H9 (cell line): ENCODE data around the gene STK10. TPM values are rescaled to one million over a fixed set of nuclear protein-coding genes. Genes with fewer than 3 reads are reported as not detected.

Experiments
- DNase-seq: peaks from one replicate; pipeline ENCODE4 v3.0.0-alpha.2; 2017
- H2AFZ ChIP-seq: one replicate; pipeline ENCODE4 v1.6.1; 2013; ENCODE audit warnings: mild to moderate bottlenecking, low read length, control low read depth, moderate library complexity
- H2AK5ac ChIP-seq: 2 replicates; pipeline ENCODE4 v1.6.1; 2013; ENCODE audit warnings: low read length, control low read depth, mixed read lengths; ENCODE audit not compliant: insufficient read length
- H2BK120ac ChIP-seq: one replicate; pipeline ENCODE4 v1.6.1; 2013; ENCODE audit warnings: low read depth, mild to moderate bottlenecking, low read length, control low read depth, inconsistent platforms; ENCODE audit not compliant: poor library complexity, severe bottlenecking
- H2BK12ac ChIP-seq: 2 replicates; pipeline ENCODE4 v1.6.1; 2013; ENCODE audit warnings: low read length, control low read depth, mixed read lengths, low read depth; ENCODE audit not compliant: insufficient read length
- H2BK15ac ChIP-seq: 2 replicates; pipeline ENCODE4 v1.6.1; 2013; ENCODE audit warnings: low read depth, low read length, control low read depth
- H2BK20ac ChIP-seq: one replicate; pipeline ENCODE4 v1.6.1; 2013; ENCODE audit warnings: low read depth, mild to moderate bottlenecking, low read length, control low read depth, inconsistent platforms; ENCODE audit not compliant: poor library complexity, severe bottlenecking
- H2BK5ac ChIP-seq: 2 replicates; pipeline ENCODE4 v1.6.1; 2013; ENCODE audit warnings: low read length, control low read depth, mixed read lengths; ENCODE audit not compliant: insufficient read length
- H3K14ac ChIP-seq: 2 replicates; pipeline ENCODE4 v1.6.1; 2013; ENCODE audit warnings: low read length, control low read depth; ENCODE audit not compliant: insufficient read depth
- H3K18ac ChIP-seq: 2 replicates; pipeline ENCODE4 v1.6.1; 2013; ENCODE audit warnings: low read depth, mild to moderate bottlenecking, mixed read lengths, low read length, control low read depth; ENCODE audit not compliant: insufficient read length
- H3K23ac ChIP-seq: 2 replicates; pipeline ENCODE4 v1.6.1; 2013; ENCODE audit warnings: low read length, control low read depth, mixed read lengths, low read depth; ENCODE audit not compliant: insufficient read length
- H3K23me2 ChIP-seq: 2 replicates; pipeline ENCODE4 v1.6.1; 2013; ENCODE audit warnings: low read depth, mild to moderate bottlenecking, mixed read lengths, low read length, control low read depth; ENCODE audit not compliant: insufficient read length, poor library complexity, severe bottlenecking
- H3K27ac ChIP-seq: 2 replicates; pipeline ENCODE4 v1.5.1; 2013; ENCODE audit warnings: low read length, control low read depth, mixed read lengths, low read depth; ENCODE audit not compliant: insufficient read length
- H3K27me3 ChIP-seq: 2 replicates; pipeline ENCODE4 v1.6.1; 2013; ENCODE audit warnings: low read length, control low read depth, inconsistent platforms; ENCODE audit not compliant: insufficient read depth
- H3K4ac ChIP-seq: 2 replicates; pipeline ENCODE4 v1.6.1; 2013; ENCODE audit warnings: low read depth, mild to moderate bottlenecking, control low read depth, inconsistent platforms, low read length, moderate library complexity
- H3K4me1 ChIP-seq: 2 replicates; pipeline ENCODE4 v1.6.1; 2013; ENCODE audit warnings: low read length, control low read depth, inconsistent platforms; ENCODE audit not compliant: insufficient read depth
- H3K4me2 ChIP-seq: 2 replicates; pipeline ENCODE4 v1.6.1; 2013; ENCODE audit warnings: low read length, control low read depth, mixed read lengths; ENCODE audit not compliant: insufficient read length, insufficient read depth
- H3K56ac ChIP-seq: 2 replicates; pipeline ENCODE4 v1.6.1; 2013; ENCODE audit warnings: low read depth, mild to moderate bottlenecking, mixed read lengths, low read length, control low read depth; ENCODE audit not compliant: insufficient read length
- H3K79me1 ChIP-seq: 2 replicates; pipeline ENCODE4 v1.6.1; 2013; ENCODE audit warnings: low read depth, mild to moderate bottlenecking, moderate library complexity, low read length, control low read depth, inconsistent platforms; ENCODE audit not compliant: insufficient read depth, poor library complexity, severe bottlenecking
- H3K79me2 ChIP-seq: 2 replicates; pipeline ENCODE4 v1.6.1; 2013; ENCODE audit warnings: low read length, control low read depth, inconsistent platforms; ENCODE audit not compliant: insufficient read depth
- H3K9ac ChIP-seq: 2 replicates; pipeline ENCODE4 v1.6.1; 2013; ENCODE audit warnings: low read length, control low read depth, mixed read lengths; ENCODE audit not compliant: insufficient read length; ENCODE audit errors: extremely low read depth
- H3K9me3 ChIP-seq: one replicate; pipeline ENCODE4 v1.6.1; 2013; ENCODE audit warnings: low read depth, low read length, inconsistent platforms; ENCODE audit not compliant: control insufficient read depth
- H3T11ph ChIP-seq: one replicate; pipeline ENCODE4 v1.6.1; 2013; ENCODE audit warnings: mild to moderate bottlenecking, low read length, control low read depth, inconsistent platforms
- H4K20me1 ChIP-seq: one replicate; pipeline ENCODE4 v1.6.1; 2013; ENCODE audit not compliant: control insufficient read depth, insufficient read length, insufficient read depth
- H4K5ac ChIP-seq: 2 replicates; pipeline ENCODE4 v1.6.1; 2013; ENCODE audit warnings: low read depth, mild to moderate bottlenecking, mixed read lengths, low read length, control low read depth; ENCODE audit not compliant: insufficient read length
- H4K8ac ChIP-seq: replicated peaks from 2 replicates; pipeline ENCODE4 v1.6.1; 2013; ENCODE audit warnings: low read length, control low read depth, mixed read lengths, low read depth; ENCODE audit not compliant: insufficient read length
- H4K91ac ChIP-seq: 2 replicates; pipeline ENCODE4 v1.6.1; 2013; ENCODE audit warnings: low read depth, mild to moderate bottlenecking, moderate library complexity, mixed read lengths, low read length, control low read depth; ENCODE audit not compliant: insufficient read length
- H3K27ac Mint-ChIP-seq, 3 experiments: 2 replicates in 2 of 3; 3 replicates in 1 of 3; pipeline ENCODE4 v1.8.0; 2020 to 2021; ENCODE audit warnings: mixed read lengths in 3 of 3, mild to moderate bottlenecking in 1 of 3, moderate library complexity in 1 of 3
- H3K27me3 Mint-ChIP-seq: 2 replicates; pipeline ENCODE4 v1.8.0; 2021; ENCODE audit warnings: low read depth, mild to moderate bottlenecking, moderate library complexity, mixed read lengths
- H3K36me3 Mint-ChIP-seq, 3 experiments: 2 replicates in 2 of 3; 3 replicates in 1 of 3; pipeline ENCODE4 v1.8.0; 2020 to 2021; ENCODE audit warnings: low read depth in 3 of 3, mixed read lengths in 3 of 3; ENCODE audit not compliant: insufficient read depth in 1 of 3
- H3K4me1 Mint-ChIP-seq, 2 experiments: 2 replicates each; pipeline ENCODE4 v1.8.0; 2020; ENCODE audit warnings: mixed read lengths in 2 of 2
- H3K4me3 Mint-ChIP-seq, 2 experiments: 2 replicates in 1 of 2; 3 replicates in 1 of 2; pipeline ENCODE4 v1.8.0; 2020 to 2021; ENCODE audit warnings: mild to moderate bottlenecking in 2 of 2, mixed read lengths in 2 of 2, moderate library complexity in 1 of 2
- H3K9me3 Mint-ChIP-seq, 2 experiments: 2 replicates in 1 of 2; 3 replicates in 1 of 2; pipeline ENCODE4 v1.8.0; 2020; ENCODE audit warnings: mild to moderate bottlenecking in 2 of 2, mixed read lengths in 2 of 2, moderate library complexity in 1 of 2
- CTCF ChIP-seq: fragments of 200-600 bp; sonication (generic); conservative IDR thresholded peaks from 3 replicates; pipeline ENCODE4 v1.8.0; 2021; ENCODE audit warnings: antibody characterized with exemption, mild to moderate bottlenecking
- WGBS: extraction: QIAGEN DNeasy Blood & Tissue Kit; methylation state at CpG from one replicate; pipeline ENCODE4 v1.1.7; 2013; ENCODE audit warnings: missing lambda C conversion rate, low lambda C conversion rate, mixed read lengths; ENCODE audit not compliant: insufficient read length; ENCODE audit errors: extremely low coverage; 5-methylcytosine and 5-hydroxymethylcytosine counted together
- total RNA-seq: library from RNA; stranded (reverse); gene quantifications from 2 replicates; pipeline ENCODE4 v1.2.1, GENCODE V29; 2021

STK10 gene
- total RNA-seq, 1 experiment from 2014 or later: 14.6 TPM

GRCh38 chr5:172169216-172169615 lies 18.8 kb downstream of the STK10 start:
- Histone ChIP-seq H3K18ac (no peak overlapping the region), H3K27me3 (no peaks in the 10 kb centered on the region), H4K5ac (no peak overlapping the region), H3K9ac (no peak overlapping the region), H3K27ac (no peak overlapping the region), H3K56ac (no peak overlapping the region), H4K8ac (no peak overlapping the region), H2AFZ (no peak overlapping the region), H2AK5ac (no peak overlapping the region), H3K79me1 (no peaks in the 10 kb centered on the region), H2BK15ac (no peak overlapping the region), H2BK12ac (no peak overlapping the region), H3K4ac (no peak overlapping the region), H3K23ac (no peak overlapping the region), H3K23me2 (no peaks in the 10 kb centered on the region), H3K4me1 (no peaks in the 10 kb centered on the region), H2BK20ac (no peak overlapping the region), H2BK5ac (no peak overlapping the region), H3K14ac (no peak overlapping the region), H3K79me2 (no peaks in the 10 kb centered on the region), H4K91ac (no peak overlapping the region), H3K4me2 (no peak overlapping the region), H3T11ph (no peak overlapping the region), H2BK120ac (no peak overlapping the region), H4K20me1 (peaks cover 2% of the 10 kb centered on the region), H3K9me3 (no peaks in the 10 kb centered on the region)
- no peak for TF ChIP-seq CTCF
- Mint-ChIP-seq H3K9me3 (no peaks in the 10 kb centered on the region), H3K27ac (peak overlapping the region in 2 of 3 experiments; percentile 13 to 48; a peak in 2 of 7 replicates), H3K4me3 (no peak overlapping the region), H3K36me3 (no peaks in the 10 kb centered on the region; a peak in 3 of 7 replicates), H3K27me3 (no peaks in the 10 kb centered on the region; the same call in 1 of the 2 replicates), H3K4me1 (peaks cover 27 to 28% of the 10 kb centered on the region in 2 experiments)
- whole genome bisulfite sequencing: 100% methylated on average over 1 of the region's 2 CpGs
- DNase-seq: no peak
